VCaP (cell line): ENCODE data around the gene TAF8.

Experiments
- H3K27ac ChIP-seq: fragments of 450-650 bp; 2 replicates; pipeline ENCODE4 v1.5.1; 2017
- CTCF ChIP-seq: fragments of 450-650 bp; conservative IDR thresholded peaks from 2 replicates; pipeline ENCODE4 v1.5.1; 2017; ENCODE audit warnings: mild to moderate bottlenecking, moderate library complexity

TAF8 gene

GRCh38 chr6:42104095-42104803 lies 53.9 kb downstream of the TAF8 start:
- H3K27ac ChIP-seq = no peak overlapping the region
- TF ChIP-seq CTCF = no peak

- H3K27ac ChIP-seq = no peak overlapping the region
- no peak for TF ChIP-seq CTCF
These were observed 54.4 kb downstream of the TAF8 start for GRCh38 chr6:42104804-42105125.

GRCh38 chr6:42105156-42105648 lies 54.9 kb downstream of the TAF8 start:
- no peak overlapping the region for H3K27ac ChIP-seq
- TF ChIP-seq CTCF = no peak

GRCh38 chr6:42105709-42106108 lies 55.4 kb downstream of the TAF8 start:
- H3K27ac ChIP-seq = no peak overlapping the region
- TF ChIP-seq CTCF = no peak

- TF ChIP-seq CTCF = no peak
- no peak overlapping the region for H3K27ac ChIP-seq
These were observed 56.0 kb downstream of the TAF8 start for GRCh38 chr6:42106112-42107023.

- H3K27ac ChIP-seq = no peak overlapping the region
- no peak for TF ChIP-seq CTCF
These were observed 57.7 kb downstream of the TAF8 start for GRCh38 chr6:42108071-42108470.

- H3K27ac ChIP-seq = no peak overlapping the region
- no peak for TF ChIP-seq CTCF
These were observed 60.4 kb downstream of the TAF8 start for GRCh38 chr6:42110683-42111082.
